ENCODE measurements around the gene KMT5C. TPM values are rescaled to one million over a fixed set of nuclear protein-coding genes. Genes with fewer than 3 reads are reported as not detected.

KMT5C gene
- total and polyA plus RNA-seq, 10 of the 15 experiments (the other 5 are each of a cell fraction or from before 2014, with no cell fraction given), result 0.20 to 15.8 (median 4.3) TPM; not detected in 1

DNA sequence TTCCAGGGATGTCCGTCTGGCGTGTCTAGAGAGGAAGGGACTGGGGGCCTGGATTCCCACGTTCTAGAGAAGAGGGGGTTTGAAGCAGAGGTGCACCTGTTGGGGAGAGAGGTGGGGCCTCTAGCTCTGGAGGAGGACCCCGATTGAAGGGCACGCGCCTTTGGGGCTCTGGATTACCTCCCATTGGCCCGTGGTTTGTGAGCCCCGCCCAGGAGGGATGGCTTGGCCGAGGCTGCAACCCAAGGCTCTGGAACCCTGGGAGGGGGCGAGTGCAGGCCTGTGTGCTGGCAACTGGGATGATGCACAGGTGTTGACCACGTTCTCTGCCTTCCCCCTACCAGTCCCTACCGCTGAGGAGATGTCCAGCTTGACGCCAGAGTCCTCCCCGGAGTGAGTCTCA, 34.7 kb upstream of the KMT5C start:
- no peaks in the 10 kb centered on the region for H3K27me3 ChIP-seq (replicated peaks in 1 of 2; ENCODE audit: control insufficient read depth in 2 of 2, insufficient read depth in 2 of 2, low read length in 1 of 2)
- no peak overlapping the region for H2AFZ ChIP-seq (ENCODE audit: control insufficient read depth, low read depth, low read length)
- BruUV-seq (replicated peaks), result no TSS peak
- ChIA-PET SMC1A (ENCODE audit: uncharacterized antibody, unreplicated experiment) (no interaction called here), RAD21 (ENCODE audit: unreplicated experiment) (no interaction called here), POLR2A (interaction anchor here (0.5 kb wide), 1 partner anchor 34 kb away, joined by 6 read pairs; no protein-coding TSS in a partner anchor), CTCF (no interaction called here)
- in situ Hi-C loops (cut with MboI) (no loop called here), intact Hi-C loops (cut with micrococcal nuclease; ENCODE audit: unreplicated experiment) (loop anchor here (5.0 kb wide), 1 partner anchor 77 kb away; the partner anchor contains the start of gene TMEM238)
- TF ChIP-seq KDM1A (IDR thresholded peaks at IDR 0.05; ENCODE audit: borderline replicate concordance), result no peak
- TF ChIP-seq, protein P1, sequence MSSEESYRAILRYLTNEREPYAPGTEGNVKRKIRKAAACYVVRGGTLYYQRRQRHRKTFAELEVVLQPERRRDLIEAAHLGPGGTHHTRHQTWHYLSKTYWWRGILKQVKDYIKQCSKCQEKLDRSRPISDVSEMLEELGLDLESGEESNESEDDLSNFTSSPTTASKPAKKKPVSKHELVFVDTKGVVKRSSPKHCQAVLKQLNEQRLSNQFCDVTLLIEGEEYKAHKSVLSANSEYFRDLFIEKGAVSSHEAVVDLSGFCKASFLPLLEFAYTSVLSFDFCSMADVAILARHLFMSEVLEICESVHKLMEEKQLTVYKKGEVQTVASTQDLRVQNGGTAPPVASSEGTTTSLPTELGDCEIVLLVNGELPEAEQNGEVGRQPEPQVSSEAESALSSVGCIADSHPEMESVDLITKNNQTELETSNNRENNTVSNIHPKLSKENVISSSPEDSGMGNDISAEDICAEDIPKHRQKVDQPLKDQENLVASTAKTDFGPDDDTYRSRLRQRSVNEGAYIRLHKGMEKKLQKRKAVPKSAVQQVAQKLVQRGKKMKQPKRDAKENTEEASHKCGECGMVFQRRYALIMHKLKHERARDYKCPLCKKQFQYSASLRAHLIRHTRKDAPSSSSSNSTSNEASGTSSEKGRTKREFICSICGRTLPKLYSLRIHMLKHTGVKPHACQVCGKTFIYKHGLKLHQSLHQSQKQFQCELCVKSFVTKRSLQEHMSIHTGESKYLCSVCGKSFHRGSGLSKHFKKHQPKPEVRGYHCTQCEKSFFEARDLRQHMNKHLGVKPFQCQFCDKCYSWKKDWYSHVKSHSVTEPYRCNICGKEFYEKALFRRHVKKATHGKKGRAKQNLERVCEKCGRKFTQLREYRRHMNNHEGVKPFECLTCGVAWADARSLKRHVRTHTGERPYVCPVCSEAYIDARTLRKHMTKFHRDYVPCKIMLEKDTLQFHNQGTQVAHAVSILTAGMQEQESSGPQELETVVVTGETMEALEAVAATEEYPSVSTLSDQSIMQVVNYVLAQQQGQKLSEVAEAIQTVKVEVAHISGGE (CRISPR knock-in tag; IDR thresholded peaks at IDR 0.05), result no peak
- TF ChIP-seq, protein P2, sequence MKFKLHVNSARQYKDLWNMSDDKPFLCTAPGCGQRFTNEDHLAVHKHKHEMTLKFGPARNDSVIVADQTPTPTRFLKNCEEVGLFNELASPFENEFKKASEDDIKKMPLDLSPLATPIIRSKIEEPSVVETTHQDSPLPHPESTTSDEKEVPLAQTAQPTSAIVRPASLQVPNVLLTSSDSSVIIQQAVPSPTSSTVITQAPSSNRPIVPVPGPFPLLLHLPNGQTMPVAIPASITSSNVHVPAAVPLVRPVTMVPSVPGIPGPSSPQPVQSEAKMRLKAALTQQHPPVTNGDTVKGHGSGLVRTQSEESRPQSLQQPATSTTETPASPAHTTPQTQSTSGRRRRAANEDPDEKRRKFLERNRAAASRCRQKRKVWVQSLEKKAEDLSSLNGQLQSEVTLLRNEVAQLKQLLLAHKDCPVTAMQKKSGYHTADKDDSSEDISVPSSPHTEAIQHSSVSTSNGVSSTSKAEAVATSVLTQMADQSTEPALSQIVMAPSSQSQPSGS (IDR thresholded peaks at IDR 0.05; ENCODE audit: low read length), result no peak
- no peak for TF ChIP-seq SMARCA5 (IDR thresholded peaks at IDR 0.05)
- no peak for TF ChIP-seq SKIL (IDR thresholded peaks at IDR 0.05; ENCODE audit: low read depth, poor library complexity, severe bottlenecking)
- TF ChIP-seq NR2C1 (IDR thresholded peaks at IDR 0.05), result no peak
- TF ChIP-seq YBX1 (IDR thresholded peaks at IDR 0.05), result no peak
- TF ChIP-seq CEBPB (IDR thresholded peaks at IDR 0.05; ENCODE audit: borderline replicate concordance in 1 of 2, low read depth in 2 of 2, low read length in 2 of 2), result no peak
- no peak for TF ChIP-seq SP1 (IDR thresholded peaks at IDR 0.05; ENCODE audit: low read depth, low read length)
- TF ChIP-seq, protein P3, sequence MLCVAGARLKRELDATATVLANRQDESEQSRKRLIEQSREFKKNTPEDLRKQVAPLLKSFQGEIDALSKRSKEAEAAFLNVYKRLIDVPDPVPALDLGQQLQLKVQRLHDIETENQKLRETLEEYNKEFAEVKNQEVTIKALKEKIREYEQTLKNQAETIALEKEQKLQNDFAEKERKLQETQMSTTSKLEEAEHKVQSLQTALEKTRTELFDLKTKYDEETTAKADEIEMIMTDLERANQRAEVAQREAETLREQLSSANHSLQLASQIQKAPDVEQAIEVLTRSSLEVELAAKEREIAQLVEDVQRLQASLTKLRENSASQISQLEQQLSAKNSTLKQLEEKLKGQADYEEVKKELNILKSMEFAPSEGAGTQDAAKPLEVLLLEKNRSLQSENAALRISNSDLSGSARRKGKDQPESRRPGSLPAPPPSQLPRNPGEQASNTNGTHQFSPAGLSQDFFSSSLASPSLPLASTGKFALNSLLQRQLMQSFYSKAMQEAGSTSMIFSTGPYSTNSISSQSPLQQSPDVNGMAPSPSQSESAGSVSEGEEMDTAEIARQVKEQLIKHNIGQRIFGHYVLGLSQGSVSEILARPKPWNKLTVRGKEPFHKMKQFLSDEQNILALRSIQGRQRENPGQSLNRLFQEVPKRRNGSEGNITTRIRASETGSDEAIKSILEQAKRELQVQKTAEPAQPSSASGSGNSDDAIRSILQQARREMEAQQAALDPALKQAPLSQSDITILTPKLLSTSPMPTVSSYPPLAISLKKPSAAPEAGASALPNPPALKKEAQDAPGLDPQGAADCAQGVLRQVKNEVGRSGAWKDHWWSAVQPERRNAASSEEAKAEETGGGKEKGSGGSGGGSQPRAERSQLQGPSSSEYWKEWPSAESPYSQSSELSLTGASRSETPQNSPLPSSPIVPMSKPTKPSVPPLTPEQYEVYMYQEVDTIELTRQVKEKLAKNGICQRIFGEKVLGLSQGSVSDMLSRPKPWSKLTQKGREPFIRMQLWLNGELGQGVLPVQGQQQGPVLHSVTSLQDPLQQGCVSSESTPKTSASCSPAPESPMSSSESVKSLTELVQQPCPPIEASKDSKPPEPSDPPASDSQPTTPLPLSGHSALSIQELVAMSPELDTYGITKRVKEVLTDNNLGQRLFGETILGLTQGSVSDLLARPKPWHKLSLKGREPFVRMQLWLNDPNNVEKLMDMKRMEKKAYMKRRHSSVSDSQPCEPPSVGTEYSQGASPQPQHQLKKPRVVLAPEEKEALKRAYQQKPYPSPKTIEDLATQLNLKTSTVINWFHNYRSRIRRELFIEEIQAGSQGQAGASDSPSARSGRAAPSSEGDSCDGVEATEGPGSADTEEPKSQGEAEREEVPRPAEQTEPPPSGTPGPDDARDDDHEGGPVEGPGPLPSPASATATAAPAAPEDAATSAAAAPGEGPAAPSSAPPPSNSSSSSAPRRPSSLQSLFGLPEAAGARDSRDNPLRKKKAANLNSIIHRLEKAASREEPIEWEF (IDR thresholded peaks at IDR 0.05; ENCODE audit: insufficient replicate concordance, low read depth, low read length), result no peak
- H3K4me2 ChIP-seq (ENCODE audit: control insufficient read depth, insufficient read depth), result no peak overlapping the region
- WGBS (ENCODE audit: insufficient coverage, insufficient replicate concordance, low lambda C conversion rate, missing lambda C conversion rate), result 50% methylated on average over 14 of the region's 14 CpGs
- no peak overlapping the region for H3K4me3 ChIP-seq
- H3K9me3 ChIP-seq (replicated peaks; ENCODE audit: control insufficient read depth, insufficient read depth, low read length), result no peaks in the 10 kb centered on the region
- H3K36me3 ChIP-seq (ENCODE audit: control insufficient read depth in 2 of 2, insufficient read depth in 2 of 2, low read length in 1 of 2), result no peaks in the 10 kb centered on the region
- FAIRE-seq (no peak), ATAC-seq (no peak), DNase-seq (ENCODE audit: low read depth, low spot score) (no peak)
- H3K9ac ChIP-seq (ENCODE audit: control insufficient read depth, insufficient read depth, low read length), result no peak overlapping the region
- H3K4me1 ChIP-seq (ENCODE audit: control insufficient read depth, insufficient read depth, low read length), result peaks cover 3% of the 10 kb centered on the region; the same call in 1 of the 2 replicates
- H3K79me2 ChIP-seq (ENCODE audit: control insufficient read depth, insufficient read depth, low read length), result no peaks in the 10 kb centered on the region
- no peak overlapping the region for H3K27ac ChIP-seq (ENCODE audit: control insufficient read depth, insufficient read depth)
- H4K20me1 ChIP-seq (ENCODE audit: control insufficient read depth, insufficient read depth), result no peaks in the 10 kb centered on the region; the same call in 1 of the 2 replicates
